ENCODE data around the gene WBP2. TPM values are rescaled to one million over a fixed set of nuclear protein-coding genes. Genes with fewer than 3 reads are reported as not detected.

The WBP2 gene
- total and polyA plus RNA-seq, 12 donors: 130 to 210 (median 173) TPM

GRCh38 chr17:75875182-75875939 is 20.2 kb upstream of the WBP2 start:
- peak in 1 of 2 donors; percentile 48 for DNase-seq
- Histone ChIP-seq H3K27me3 (peaks cover 0 to 18% (median 0%) of the 10 kb centered on the region in 7 donors), H3K27ac (peak overlapping the region; percentile 77 to 100 (median 96)), H3K36me3 (peaks cover 0 to 30% (median 10%) of the 10 kb centered on the region in 9 donors), H3K9me3 (no peaks in the 10 kb centered on the region), H3K4me3 (peak overlapping the region in 7 of 10 donors; percentile 65 to 87 (median 78)), H3K4me1 (peaks cover 33 to 75% (median 58%) of the 10 kb centered on the region in 9 donors)
- intact Hi-C loops (cut with DNase I): loop anchor here in 3 of 10 donors (5.0 to 10.0 kb wide), 3 partner anchors 93 to 101 kb away; partner anchors contain the start of gene UNK (in 1 of the 3)
- ATAC-seq: peak in 1 of 8 donors; percentile 0
- TF ChIP-seq CTCF (IDR thresholded peaks at IDR 0.05): no peak
- WGBS, 2 donors: 60 to 70% methylated on average over 18 of the region's 18 CpGs

- H3K27me3 ChIP-seq: peaks cover 0 to 18% (median 0%) of the 10 kb centered on the region in 7 donors
- H3K36me3 ChIP-seq: peaks cover 0 to 30% (median 10%) of the 10 kb centered on the region in 9 donors
- H3K4me3 ChIP-seq: no peak overlapping the region
- WGBS, 2 donors: 92 to 94% methylated on average over 38 of the region's 38 CpGs
- peak overlapping the region; percentile 57 to 100 (median 96) for H3K27ac ChIP-seq
- no peaks in the 10 kb centered on the region for H3K9me3 ChIP-seq
- DNase-seq (no peak), ATAC-seq (no peak)
- TF ChIP-seq CTCF (IDR thresholded peaks at IDR 0.05): no peak
- intact Hi-C loops (cut with DNase I): loop anchor here in 3 of 10 donors (5.0 to 10.0 kb wide), 3 partner anchors 92 to 100 kb away; partner anchors contain the start of gene UNK (in 1 of the 3)
- H3K4me1 ChIP-seq: peaks cover 33 to 83% (median 63%) of the 10 kb centered on the region in 9 donors
These were observed 19.4 kb upstream of the WBP2 start for GRCh38 chr17:75874323-75875181.

- TF ChIP-seq CTCF (IDR thresholded peaks at IDR 0.05): no peak
- DNase-seq: no peak
- no peak overlapping the region for H3K4me3 ChIP-seq
- H3K4me1 ChIP-seq: peaks cover 33 to 86% (median 65%) of the 10 kb centered on the region in 9 donors
- WGBS, 2 donors: 47 to 57% methylated on average over 11 of the region's 11 CpGs
- H3K9me3 ChIP-seq: no peaks in the 10 kb centered on the region
- H3K36me3 ChIP-seq: peaks cover 0 to 30% (median 10%) of the 10 kb centered on the region in 9 donors
- peak overlapping the region; percentile 57 to 99 (median 91) for H3K27ac ChIP-seq
- intact Hi-C loops (cut with DNase I): loop anchor here in 1 of 10 donors (10.0 kb wide), 1 partner anchor 99 kb away; a partner anchor contains a TSS
- peaks cover 0 to 18% (median 0%) of the 10 kb centered on the region in 7 donors for H3K27me3 ChIP-seq
- ATAC-seq: no peak
These were observed 18.6 kb upstream of the WBP2 start for GRCh38 chr17:75873587-75874322.

All from heart right ventricle (tissue), 16 donors.